PC-9 (cell line): Measurements from ENCODE around the gene ACO1.

Experiments
- EZH2 ChIP-seq: fragments of 200-600 bp; sonication (generic); IDR thresholded peaks from 2 replicates; pipeline ENCODE4 v1.8.0; 2017; ENCODE audit warnings: antibody characterized with exemption, low read depth
- TF ChIP-seq, protein P1 (sequence below): fragments of 200-600 bp; sonication (generic); conservative IDR thresholded peaks from 2 replicates; pipeline ENCODE4 v1.6.1; 2017; ENCODE audit warnings: mixed run types, antibody characterized with exemption, mild to moderate bottlenecking, moderate library complexity

DNA sequence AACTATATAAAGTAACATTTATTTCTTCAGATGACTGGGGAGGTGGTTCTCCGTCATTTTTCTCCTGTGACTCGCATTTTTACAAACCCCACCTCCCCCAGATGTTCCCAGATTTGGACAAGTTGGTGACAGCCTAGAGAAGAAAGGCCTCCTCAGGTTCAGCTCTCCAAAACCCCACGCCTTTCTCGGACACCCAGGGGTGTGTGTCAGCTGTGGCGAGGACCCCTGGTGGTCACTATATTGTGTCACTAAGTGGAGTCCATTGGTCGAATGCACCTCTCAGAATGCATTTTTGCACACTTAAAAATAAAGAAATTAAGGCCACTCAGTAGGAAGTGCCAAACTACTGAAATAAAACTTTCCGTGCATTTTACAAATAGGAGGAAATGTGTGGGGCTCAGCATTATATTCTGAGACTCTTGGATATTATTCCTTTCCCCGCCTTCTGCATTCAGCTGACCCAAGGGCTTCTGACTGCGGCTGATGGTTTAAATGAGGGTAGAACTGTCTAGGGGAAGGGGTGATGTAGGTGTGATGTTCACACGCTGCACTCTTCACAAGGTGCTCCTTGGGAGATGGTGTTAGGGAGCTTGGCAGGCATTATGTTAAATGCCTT is 47.6 kb downstream of the ACO1 start:
- TF ChIP-seq, protein P1, sequence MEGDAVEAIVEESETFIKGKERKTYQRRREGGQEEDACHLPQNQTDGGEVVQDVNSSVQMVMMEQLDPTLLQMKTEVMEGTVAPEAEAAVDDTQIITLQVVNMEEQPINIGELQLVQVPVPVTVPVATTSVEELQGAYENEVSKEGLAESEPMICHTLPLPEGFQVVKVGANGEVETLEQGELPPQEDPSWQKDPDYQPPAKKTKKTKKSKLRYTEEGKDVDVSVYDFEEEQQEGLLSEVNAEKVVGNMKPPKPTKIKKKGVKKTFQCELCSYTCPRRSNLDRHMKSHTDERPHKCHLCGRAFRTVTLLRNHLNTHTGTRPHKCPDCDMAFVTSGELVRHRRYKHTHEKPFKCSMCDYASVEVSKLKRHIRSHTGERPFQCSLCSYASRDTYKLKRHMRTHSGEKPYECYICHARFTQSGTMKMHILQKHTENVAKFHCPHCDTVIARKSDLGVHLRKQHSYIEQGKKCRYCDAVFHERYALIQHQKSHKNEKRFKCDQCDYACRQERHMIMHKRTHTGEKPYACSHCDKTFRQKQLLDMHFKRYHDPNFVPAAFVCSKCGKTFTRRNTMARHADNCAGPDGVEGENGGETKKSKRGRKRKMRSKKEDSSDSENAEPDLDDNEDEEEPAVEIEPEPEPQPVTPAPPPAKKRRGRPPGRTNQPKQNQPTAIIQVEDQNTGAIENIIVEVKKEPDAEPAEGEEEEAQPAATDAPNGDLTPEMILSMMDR, result peak; percentile 40; the same call in 1 of the 2 replicates
- TF ChIP-seq EZH2, result no peak
